ENCODE measurements around the gene GMDS.

The GMDS gene

GRCh38 chr6:2030682-2031244 is 214.6 kb downstream of the GMDS start:
- TF ChIP-seq, protein P1, sequence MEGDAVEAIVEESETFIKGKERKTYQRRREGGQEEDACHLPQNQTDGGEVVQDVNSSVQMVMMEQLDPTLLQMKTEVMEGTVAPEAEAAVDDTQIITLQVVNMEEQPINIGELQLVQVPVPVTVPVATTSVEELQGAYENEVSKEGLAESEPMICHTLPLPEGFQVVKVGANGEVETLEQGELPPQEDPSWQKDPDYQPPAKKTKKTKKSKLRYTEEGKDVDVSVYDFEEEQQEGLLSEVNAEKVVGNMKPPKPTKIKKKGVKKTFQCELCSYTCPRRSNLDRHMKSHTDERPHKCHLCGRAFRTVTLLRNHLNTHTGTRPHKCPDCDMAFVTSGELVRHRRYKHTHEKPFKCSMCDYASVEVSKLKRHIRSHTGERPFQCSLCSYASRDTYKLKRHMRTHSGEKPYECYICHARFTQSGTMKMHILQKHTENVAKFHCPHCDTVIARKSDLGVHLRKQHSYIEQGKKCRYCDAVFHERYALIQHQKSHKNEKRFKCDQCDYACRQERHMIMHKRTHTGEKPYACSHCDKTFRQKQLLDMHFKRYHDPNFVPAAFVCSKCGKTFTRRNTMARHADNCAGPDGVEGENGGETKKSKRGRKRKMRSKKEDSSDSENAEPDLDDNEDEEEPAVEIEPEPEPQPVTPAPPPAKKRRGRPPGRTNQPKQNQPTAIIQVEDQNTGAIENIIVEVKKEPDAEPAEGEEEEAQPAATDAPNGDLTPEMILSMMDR (IDR thresholded peaks at IDR 0.05; ENCODE audit: borderline replicate concordance, insufficient read depth, low read depth, low read length): no peak
- no peak overlapping the region for H3K4me3 ChIP-seq (ENCODE audit: low read depth, low read length)

- H3K4me3 ChIP-seq (ENCODE audit: low read depth, low read length): no peak overlapping the region
- TF ChIP-seq, protein P1 (IDR thresholded peaks at IDR 0.05; ENCODE audit: borderline replicate concordance, insufficient read depth, low read depth, low read length): no peak
Observed at GRCh38 chr6:2029952-2030351, 215.5 kb downstream of the GMDS start.

DNA sequence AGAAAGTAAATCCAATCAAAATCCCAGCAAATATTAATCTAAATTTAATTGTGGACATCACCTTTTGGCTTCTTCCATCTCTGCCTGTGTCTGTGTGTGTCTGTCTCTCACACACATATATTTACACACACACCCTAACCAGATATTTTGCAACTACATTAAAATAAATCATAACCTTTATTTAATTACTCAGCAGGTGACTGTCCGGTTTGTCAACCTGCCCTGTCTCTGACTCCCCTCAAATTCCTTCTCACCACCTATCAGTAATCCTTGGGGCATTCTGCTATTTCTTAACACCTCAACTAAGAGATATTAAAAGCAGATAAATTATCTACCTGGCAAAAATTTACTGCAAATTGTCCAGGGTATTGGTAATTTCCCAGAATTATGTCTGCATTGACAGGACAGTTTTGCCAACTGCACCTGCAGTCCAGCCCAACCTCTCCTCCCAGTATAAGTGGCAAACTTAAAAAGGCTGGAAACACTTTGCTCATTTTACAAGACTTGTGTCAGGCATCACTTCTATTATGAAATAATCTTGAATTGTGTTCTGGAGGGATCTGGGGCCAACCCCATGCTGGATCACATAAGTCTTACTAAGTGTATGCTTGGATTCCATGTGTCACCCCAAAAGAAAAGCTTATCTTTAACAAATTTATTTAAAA is 216.1 kb downstream of the GMDS start:
- H3K4me3 ChIP-seq (ENCODE audit: low read depth, low read length): no peak overlapping the region
- TF ChIP-seq, protein P1 (IDR thresholded peaks at IDR 0.05; ENCODE audit: borderline replicate concordance, insufficient read depth, low read depth, low read length): no peak

DNA sequence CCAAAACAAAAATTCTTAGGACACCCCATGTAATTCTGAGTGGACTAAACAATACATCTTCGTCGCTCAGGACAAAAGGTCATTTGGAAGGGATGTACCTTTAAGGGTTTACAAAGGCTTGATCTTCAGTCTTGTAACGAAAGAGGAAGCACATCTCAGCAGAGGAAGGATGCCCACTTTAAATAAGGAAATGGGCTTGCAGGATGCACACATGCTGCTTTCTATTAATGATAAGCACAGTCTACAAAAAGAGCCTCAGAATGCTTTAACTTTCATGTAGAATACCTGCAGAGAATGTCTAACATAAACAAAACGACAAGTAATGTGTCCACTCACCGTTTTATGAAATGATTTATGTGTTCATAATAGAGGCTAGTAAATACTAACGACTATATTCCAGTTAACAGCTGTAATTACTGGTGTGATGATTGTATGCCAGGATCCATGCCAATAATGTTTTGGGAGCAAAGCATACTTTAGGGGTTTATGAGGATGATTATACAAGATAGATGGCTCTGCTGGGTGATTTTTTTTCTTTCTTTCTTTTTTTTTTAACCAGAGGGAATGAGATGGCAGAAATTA is 216.9 kb downstream of the GMDS start:
- no peak overlapping the region for H3K4me3 ChIP-seq (ENCODE audit: low read depth, low read length)
- TF ChIP-seq, protein P1 (IDR thresholded peaks at IDR 0.05; ENCODE audit: borderline replicate concordance, insufficient read depth, low read depth, low read length): no peak

GRCh38 chr6:2026133-2026532 is 219.3 kb downstream of the GMDS start:
- TF ChIP-seq, protein P1 (IDR thresholded peaks at IDR 0.05; ENCODE audit: borderline replicate concordance, insufficient read depth, low read depth, low read length): no peak
- no peak overlapping the region for H3K4me3 ChIP-seq (ENCODE audit: low read depth, low read length)

GRCh38 chr6:2021713-2022125 is 223.7 kb downstream of the GMDS start:
- TF ChIP-seq, protein P1 (IDR thresholded peaks at IDR 0.05; ENCODE audit: borderline replicate concordance, insufficient read depth, low read depth, low read length): no peak
- no peak overlapping the region for H3K4me3 ChIP-seq (ENCODE audit: low read depth, low read length)

DNA sequence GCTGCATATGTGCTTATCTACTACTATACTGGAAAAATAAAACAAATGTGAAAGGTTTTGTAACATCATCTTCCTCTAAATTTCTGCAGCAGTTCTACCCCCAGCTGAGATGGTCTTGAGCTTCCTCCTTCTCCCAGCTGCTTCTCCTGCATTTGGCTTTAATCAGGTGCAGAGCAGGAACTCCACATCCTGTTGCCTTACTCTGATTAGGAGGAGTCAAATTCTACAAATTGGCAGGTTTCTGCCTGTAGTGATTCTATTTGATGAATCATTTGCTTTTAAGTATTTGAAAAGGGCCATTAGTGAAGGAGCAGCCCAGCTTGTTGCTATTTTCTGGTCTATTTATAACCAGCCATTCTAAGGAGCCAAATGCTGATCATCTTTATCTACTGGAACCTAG is 224.5 kb downstream of the GMDS start:
- TF ChIP-seq, protein P1 (IDR thresholded peaks at IDR 0.05; ENCODE audit: borderline replicate concordance, insufficient read depth, low read depth, low read length): no peak
- H3K4me3 ChIP-seq (ENCODE audit: low read depth, low read length): no peak overlapping the region
